HG03095 (cell line): ENCODE results near the gene SLMAP.

ENCODE experiments used
- ATAC-seq: cut with Tn5 transposase; IDR thresholded peaks from one replicate; pipeline ENCODE4 v1.9.1; 2021; ENCODE audit warnings: moderate library complexity; ENCODE audit not compliant: unreplicated experiment

SLMAP gene

DNA sequence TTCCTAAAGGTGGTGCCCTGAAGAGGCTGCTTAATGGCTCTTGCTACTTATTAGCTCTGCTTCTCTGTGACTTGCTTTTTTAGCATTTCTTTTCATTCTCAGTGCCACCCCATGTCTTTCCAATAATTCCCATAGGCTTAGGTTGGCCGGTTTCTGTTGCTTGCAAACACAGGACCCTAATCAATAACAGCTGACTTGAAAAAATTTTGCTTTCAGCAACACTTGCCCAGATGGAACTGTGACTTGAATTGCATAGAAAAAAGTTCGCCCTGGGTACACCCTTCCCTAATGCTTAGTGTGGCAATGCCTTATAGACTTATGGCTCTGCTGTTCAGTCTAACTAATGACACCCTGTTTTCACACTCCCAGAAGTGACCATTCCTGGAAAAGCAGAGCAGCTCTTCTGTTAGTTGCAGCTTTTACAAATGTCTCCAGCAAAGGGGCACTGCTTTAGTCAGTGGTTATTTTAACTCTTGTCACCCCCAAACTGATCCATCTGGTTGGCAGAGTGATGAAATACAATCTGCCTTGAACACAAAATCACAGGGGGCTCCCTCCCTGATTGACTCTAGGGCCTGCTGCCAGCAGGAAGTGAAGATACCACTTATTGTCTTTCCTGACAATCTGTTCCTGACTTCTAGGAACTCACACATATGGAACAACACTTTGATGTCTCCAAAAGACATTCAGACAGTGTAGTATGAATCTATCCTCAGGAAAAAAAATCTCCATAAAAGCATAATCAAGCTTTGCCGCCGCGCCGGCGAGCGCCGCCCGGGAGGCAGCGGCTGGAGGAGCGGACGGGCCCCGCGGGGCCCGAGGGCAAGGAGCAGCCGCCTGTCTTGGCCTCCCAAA lies 9.7 kb upstream of the SLMAP start:
- no peak for ATAC-seq

DNA sequence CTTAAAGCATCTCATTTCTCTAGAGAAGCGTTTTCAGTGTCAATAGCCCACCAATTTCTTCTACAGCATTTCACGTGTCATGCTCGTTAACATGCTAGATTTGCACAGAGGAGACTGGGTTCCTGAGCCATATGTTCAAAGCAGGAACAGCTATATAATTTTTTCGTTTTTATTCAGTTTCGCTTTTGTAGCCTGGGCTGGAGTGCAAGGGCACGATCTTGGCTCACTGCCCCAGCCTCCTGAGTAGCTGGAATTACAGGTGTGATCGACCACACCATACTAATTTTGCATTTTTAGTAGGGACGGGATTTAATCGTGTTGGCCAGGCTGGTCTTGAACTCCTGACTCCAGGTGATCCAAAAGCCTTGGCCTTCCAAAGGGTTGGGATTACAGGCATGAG lies 6.6 kb upstream of the SLMAP start:
- no peak for ATAC-seq

DNA sequence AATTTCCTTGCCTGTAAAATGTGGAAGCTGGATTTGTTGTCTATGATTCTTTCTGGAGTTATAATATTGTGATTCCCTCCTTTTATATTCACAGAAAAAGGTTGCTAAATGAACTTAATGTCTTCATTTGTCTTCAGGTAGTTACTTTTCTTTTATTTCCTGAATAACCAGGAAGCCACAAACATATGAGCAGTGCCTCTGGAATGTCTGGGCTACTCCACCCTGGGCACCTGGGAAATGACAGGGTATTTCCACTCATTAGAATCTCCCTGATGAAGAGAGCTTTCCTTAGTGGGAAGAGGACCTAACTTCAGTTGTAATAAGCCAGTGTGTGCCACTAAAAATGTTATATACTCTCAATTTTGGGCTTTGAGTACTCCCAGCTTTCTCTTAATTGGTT lies 3.8 kb upstream of the SLMAP start:
- no peak for ATAC-seq

DNA sequence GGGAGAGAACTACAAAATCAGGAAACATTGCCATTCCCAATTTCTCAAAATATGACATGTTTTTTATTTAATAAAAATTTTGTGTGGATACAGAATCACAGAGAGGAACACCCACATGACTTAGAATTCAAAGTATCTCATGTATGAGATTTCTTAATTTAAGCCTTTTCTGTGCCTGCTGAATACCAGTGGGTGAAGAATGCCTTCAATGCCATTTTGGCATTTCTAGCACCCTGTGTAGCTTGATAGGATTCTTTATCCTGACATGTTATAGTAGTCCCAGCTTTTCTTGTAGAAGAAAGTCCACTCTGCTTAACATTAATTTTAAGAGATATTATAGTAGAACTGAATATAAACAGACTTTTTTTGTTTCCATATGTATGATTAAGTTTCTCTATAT lies 3.1 kb upstream of the SLMAP start:
- ATAC-seq, result no peak

DNA sequence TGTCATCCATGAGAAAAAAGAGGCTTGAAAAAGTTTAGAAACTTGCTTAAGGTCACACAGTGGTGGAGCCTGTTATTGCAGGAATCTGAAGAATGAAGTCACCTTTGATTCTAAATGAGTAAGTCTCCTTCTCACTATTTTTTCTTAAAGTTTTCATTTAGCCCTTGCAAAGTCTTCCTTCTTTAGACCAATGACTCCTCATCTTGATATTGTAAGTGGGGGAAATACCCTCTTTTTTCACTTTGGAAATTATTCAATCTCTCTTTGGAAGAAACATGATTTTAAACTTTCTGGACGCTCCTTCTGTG lies 787 bp upstream of the SLMAP start:
- no peak for ATAC-seq

DNA sequence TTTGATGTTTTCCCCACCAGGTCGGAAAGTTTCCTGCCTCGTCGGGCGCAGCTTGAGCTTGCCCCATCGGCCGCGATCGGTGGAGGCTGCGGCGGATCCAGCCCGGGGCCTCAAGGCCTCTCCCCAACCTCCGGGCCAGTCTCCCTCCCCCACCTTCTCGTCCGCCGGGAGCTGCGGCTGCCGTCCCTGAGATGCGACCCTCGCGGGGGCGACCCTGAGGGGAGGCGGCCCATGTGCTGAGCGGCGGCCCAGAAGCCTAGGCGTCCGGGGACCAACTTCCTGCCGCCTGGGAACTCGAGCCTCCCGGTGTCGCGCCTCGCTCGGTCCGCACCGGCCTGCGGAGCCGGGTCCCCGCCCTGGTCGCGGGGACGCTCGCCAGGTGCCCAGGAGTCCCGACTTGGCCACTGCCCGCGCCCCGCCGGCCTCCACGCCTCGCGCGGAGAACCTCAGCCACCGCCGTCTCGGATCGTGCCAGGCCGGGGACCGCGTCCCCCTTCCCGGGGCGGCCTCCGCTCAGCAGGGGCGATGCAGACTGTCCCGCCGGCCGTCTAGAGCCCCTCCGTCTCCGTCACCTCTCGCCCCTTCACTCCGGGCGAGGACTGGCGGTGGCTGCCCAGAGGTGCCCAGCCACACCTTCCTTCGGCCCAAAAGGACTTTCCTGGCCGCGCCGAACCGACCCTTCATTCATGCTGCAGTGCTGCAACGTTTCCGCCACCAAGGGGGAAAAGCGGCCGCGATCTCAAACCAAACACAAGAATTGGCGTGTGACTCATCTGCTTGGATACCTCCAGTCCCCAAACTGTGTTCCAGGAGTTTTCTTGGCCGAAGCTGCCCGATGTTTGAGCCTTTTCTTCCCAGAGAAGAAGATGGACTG lies 656 bp downstream of the SLMAP start:
- ATAC-seq, result peak; percentile 11

DNA sequence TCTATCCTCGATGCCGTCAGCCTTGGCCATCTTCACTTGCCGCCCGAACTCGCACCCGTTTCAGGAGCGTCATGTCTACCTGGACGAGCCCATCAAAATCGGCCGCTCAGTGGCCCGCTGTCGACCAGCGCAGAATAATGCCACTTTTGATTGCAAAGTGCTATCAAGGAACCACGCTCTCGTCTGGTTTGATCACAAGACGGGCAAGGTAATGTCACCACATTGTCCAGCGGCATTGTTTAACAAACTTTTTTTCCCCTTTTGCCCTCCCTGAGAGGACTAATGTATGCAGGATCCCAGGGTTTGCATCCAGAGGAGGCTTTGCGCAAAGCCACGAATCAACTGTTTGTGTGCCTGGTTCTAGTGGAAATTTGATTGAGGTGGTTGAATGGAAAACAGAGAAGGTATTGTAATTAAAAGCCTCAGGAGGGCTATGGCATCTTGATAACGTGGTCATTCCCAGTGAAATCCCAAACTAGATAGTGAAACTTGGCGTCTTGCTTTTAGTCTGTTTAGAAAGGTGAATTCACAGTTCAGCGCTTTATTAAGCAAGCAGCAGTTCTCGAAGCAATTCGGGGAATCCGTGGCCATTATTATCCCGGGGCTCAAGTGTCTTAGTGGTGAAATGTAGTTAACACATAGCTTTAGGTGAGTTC lies 1.7 kb downstream of the SLMAP start:
- ATAC-seq, result no peak

DNA sequence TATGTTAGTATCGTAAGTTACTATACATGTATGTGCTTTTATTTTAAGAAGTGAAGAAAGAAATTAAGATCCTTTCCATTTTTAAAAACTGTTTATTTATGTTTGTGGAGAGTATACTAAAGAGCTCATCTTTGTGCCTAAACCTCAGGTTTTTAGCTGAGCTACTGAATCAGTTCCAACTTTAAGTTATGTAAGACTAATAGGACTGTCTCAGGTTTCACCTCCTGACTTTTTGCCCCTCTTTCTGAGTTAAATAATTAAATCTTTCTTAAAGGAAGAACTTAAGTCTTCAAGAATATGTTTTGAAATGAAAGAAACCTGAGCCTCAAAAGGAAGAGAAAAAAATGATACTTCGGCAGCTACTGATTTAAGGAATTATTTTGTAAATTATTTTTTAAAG lies 2.6 kb downstream of the SLMAP start:
- no peak for ATAC-seq

DNA sequence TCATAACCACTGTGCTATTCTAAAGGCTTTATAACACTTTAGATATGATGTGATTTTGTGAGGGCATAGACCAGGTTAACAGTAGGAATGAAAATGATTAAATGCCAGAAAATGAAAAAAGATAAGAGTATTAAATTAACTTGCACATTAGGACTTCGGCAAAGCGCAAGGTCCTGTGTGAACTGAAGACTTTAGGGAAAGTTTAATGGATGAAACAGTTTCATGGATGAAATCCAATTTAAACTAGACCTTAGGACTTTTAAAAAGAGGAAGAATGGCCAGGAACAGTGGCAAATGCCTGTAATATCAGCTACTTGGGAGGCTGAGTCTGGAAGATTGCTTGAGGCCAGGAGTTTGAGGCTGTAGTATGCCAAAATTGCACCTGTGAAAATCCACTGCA lies 8.7 kb downstream of the SLMAP start:
- ATAC-seq, result no peak

DNA sequence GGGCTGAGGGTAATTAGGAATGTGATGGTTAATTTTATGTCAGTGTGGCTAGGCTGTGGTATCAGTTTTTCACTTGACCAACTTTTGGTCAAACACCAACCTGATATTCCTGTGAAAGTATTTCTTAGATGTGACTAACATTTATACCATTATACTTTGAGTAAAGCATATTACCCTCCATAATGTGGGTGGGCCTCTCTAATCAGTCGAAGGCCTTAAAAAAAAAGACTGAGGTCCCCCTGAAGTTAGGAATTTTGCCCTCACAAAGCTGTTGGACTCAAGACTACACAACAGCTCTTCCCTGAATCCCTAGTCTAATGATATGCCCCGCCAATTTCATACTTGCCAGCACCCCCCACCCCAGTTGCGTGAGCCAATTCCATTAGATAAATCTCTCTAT lies 12.5 kb downstream of the SLMAP start:
- ATAC-seq, result no peak

DNA sequence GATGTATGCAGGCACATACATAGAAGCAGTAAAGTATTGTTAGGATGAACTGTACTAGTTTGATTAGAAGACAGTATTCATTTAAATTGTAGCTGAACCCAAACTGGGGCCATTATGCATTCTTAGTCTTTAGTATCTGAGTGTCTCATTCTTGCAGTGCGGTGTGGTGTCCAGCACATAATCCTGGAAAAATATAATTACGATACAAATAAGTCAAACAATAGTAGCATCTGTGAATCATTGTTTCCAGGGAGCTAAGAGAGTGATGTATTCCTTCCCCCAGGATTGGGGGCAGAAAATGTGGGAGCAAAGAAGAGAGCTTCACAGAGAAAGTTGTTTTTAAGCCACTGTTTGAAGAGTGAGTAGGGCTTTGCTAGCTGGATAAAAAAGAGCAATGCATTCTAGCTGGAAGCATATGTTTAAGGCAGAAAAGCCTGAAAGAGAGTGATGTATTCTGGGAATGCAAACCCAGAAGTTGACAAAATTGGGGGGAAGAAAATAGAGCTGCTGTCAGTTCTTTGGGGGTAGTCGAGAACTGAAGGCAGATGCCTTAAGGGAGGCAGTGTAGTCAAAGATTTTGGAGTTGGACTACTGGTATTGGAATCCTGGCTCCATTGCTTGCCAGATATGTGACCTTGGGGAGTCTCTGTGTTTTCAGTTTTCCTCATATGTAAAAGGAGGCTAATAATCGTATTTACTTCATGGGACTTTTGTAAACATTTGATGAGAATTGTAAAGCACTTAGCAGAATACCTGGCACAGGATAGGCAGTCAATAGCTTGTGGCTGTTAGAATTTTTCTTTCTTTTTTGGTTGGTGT lies 14.1 kb downstream of the SLMAP start:
- no peak for ATAC-seq

DNA sequence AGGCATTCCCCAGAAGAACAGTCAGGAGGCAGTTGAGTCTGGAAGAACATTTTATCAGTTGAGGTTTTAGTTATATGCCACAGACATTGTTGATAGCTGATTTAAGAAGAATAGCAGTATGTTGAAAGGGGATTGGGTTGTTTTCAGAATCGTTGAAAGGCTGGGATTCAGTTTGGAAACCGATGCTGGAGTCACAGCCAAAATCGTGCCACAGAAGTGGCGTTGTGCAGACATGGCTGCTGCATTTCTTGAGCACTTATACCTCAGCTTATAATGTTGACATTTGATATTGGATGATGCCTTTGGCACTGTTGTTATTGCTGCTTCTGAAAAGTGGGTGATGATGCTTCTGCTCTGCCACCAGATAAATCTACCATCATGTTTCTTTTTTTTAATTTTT lies 16.1 kb downstream of the SLMAP start:
- no peak for ATAC-seq

DNA sequence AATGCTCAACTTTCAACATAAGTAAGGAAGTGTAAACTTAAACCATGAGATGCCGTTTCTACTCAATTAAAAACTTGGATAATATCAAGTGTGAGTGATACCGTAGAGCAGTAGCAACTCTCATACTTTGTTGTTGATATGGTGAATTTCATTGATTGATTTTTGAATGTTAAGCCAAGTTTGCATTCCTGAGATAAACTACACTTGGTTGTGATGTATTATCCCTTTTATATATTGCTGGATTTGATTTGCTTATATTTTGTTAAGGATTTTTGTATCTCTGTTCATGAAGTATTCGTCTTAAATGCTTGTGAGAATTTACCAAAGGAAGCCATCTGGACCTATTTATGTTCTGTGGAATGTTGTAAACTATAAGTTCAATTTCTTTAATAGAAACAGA lies 21.7 kb downstream of the SLMAP start:
- ATAC-seq, result no peak

DNA sequence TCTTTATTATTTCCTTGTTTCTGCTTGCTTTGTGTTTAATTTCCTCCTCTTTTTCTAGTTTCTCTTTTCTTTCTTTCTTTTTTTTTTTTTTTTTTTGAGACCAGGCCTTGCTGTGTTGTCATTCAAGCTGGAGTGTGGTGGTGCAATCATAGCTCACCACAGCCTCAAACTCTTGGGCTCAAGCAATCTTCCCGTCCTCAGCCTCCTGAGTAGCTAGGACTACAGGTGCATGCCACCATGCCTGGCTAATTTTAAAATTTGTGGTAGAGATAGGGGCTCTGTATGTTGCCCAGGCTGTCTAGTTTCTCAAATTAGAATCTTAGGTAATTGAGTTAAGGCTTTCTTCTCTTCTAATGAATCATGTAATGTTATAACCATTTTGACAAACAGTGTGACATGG lies 22.4 kb downstream of the SLMAP start:
- ATAC-seq, result no peak

DNA sequence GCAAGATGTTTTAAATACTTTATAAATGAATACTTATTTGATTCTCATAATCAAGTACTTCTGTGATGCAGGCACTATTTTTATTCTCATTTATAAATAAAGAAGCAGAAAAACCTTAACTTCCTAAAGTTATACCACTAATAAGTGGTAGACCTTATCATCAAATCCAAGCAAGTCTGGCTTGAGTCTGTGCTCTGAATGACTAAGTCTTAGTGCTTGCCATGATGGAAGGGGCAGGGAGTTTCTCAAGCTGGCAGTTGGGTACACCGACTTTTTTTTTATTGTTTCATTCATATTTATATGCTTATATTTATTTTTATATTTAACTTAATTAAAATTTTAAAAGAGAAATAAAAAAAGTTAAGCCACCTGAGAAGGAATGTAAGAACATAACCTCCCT lies 23.6 kb downstream of the SLMAP start:
- ATAC-seq, result no peak

DNA sequence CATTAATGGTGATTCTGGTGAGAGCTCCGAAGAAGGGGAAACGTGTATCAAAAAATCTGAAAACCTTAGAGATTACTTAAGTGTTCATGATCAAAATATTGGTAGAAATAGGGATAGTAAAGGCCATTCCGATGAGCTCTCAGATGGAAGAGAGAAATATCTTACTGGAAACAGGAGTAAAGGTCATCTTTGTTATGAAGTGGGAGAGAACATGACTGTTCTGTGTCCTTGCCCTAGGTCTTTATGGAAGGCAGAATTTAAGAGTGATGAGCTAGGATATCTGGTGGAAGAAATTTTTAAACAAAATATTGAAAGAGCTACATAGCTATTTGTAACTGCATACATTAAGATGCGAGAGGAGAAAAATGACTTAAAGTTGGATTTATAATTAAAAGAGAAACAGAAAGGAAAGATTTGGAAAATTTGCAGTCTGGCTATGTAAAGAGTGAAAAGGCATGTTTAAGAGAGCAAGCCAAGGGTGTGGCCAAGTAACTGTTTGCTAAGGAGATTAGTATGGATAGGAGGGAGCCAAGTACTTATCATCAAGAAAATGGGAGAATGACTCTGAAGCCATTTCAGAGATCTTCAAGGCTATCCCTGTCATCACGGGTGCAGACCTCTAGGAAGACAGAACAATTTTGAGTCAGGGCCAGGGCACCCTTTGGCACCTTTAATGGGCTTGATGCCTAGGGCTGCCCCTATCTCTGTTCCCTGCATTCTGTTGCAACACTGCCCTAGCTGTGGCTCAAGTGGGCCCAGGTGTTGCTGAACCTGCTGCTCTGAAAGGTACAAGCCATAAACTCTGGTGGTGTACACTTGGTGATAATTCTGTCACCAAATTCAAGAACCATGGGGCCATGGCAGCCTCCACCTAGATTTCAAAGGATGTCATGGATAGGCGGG lies 27.3 kb downstream of the SLMAP start:
- no peak for ATAC-seq

DNA sequence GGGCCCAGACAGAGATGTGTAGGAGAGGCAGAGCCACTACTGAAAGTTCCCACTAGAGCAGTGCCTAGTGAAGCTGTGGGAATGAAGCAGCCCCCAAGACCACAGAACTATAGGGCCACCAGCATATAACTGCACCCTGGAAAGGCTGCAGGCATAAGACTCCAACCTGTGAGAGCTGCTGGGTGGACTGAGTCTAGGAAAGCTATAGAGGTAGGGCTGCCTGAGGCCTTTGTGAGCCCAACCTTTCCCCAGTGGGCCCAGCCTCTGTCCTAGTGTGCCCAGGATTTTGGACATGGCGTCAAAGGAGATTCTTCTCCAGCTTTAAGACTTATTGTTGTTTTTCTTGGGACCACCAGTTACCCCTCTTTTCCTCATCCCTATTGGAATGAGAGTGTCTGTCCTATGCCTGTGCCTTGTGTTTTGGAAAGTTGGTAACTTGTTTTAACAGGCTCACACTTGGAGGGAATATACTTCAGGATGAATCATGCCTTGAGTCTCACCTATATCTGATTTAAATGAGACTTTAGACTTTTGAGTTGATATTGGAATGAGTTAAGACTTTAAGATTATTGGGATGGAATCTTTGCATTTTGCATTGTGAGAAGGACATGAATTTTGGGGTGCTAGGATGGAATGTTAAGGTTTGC lies 28.1 kb downstream of the SLMAP start:
- no peak for ATAC-seq

DNA sequence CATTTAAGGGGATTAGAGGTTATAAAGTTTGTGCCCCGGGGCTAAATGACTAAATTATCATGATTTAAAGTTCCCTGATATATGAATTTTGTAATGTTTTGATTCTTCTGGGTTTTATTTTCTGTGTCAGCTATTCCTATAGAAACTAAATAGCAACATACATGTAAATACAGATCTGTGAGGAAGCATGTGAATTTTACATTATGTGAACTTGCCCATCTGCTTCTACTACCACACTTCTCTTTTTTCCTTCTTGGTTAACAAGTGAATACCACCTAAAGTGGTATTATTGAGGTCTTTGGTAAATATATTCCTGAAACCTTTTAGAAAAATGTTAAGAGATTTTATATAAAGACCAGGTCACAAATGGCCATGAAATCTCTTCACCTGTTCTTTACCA lies 29.3 kb downstream of the SLMAP start:
- ATAC-seq, result no peak

DNA sequence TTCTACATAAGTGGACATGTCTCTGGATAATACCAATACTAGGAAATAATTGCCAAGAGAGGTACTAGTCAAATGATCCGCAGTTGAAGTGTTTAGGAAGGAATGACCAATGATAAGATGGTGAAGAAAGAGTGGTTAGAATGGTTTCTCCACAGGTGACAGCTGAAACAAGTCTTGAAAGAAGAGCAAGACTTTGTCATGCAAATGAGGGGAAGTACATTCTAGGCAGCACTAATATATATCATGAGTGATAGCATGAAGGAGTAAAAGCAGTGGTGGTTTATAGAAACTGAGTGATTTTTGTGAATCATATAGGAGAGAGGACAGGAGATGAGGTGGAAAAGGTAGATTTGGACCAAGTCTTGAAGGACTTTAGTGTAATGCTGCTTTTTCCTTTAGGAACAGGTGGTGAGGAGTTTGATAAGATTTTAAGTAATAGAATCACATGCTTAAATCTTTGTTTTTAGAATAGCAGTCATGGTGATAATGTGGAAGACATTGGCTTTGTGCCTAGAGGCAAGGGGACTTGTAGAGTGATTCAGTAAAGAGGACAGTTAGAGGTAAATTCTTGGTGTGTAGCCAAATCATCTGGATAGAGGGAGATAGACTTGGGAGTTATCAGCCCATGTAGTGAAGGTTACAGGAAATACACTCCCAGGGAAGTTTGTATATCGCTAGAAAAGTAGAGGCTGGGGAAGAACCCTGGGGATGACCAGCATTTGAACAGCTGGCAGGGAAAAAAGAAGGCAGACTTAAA lies 31.9 kb downstream of the SLMAP start:
- ATAC-seq, result peak; percentile 97
